Activated gamma-delta T cell (primary cell): ENCODE measurements around the gene SMPD2.

Experiments
- DNase-seq: peaks from one replicate; lab custom pipeline; 2025; lab: John Stamatoyannopoulos, UW

The SMPD2 gene

DNA sequence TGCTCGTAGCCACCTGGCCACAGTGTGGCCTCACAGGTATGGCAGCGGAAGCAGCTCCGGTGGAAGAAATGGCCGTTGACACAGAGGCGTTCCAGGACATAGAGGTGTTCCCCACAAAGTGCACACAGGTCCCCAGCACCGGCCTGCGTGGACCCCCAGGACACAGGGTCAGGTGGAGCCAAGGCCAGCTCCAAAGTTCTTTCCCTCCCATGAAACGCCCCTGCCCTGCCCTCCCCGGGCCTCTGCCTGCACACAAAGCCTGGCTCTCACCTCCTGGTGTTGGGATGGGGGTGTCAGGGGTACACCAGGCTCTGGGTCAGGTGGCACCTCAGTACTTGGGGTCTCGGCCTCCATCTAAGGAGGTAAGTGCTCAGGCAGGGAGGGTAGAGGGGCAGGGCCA, 6.6 kb downstream of the SMPD2 start:
- no peak for DNase-seq

DNA sequence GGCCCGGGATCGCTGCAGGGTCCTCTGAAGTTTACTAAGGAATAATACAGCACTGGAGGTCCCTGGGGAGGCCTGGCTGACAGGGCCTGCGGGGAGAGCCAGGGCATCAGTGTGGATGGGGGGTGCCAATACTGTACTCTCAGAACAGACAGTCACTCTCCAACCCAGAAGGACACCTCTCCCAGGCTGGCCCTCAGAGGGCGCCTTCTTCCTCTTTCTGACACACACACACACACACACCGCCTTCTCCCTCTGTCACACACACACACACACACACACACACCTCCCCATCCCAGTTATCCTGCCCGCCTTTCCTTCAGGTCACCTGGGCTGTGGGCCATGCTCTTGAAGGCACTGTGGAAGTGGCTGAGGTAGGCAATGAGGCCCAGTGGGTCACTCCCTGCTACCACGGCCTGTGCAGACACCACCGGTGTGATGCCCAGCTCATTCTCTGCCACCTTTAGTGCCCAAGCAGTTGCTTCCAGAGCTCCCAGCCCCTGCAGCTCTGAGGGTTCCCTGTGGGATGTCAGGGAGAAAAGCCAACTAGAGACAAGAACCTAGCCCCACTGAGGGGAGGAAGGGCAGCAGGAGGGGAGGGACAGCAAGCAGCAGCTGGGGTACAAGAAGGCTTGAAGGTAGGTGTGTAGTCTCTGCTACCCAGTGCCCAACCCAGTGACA, 7.5 kb downstream of the SMPD2 start:
- no peak for DNase-seq

DNA sequence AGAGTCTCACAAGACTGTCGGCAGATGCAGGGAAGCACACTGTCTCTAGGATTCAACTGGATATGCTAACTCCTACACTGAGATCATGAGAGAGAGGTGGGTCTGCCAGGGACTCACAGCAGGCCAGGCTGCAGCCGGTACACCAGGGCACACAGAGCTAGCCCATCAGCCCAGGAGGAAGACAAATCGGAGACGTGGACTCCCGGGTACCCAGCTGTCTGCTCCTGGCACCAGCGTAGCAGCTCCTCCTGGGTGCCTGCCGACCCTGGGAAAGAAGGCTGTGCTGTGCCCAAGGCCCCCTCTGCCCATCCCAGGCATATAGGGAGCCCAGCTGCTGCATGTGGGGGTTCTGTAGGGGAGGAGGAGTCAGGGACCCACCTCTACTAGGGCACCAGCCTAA, 8.1 kb downstream of the SMPD2 start:
- no peak for DNase-seq

DNA sequence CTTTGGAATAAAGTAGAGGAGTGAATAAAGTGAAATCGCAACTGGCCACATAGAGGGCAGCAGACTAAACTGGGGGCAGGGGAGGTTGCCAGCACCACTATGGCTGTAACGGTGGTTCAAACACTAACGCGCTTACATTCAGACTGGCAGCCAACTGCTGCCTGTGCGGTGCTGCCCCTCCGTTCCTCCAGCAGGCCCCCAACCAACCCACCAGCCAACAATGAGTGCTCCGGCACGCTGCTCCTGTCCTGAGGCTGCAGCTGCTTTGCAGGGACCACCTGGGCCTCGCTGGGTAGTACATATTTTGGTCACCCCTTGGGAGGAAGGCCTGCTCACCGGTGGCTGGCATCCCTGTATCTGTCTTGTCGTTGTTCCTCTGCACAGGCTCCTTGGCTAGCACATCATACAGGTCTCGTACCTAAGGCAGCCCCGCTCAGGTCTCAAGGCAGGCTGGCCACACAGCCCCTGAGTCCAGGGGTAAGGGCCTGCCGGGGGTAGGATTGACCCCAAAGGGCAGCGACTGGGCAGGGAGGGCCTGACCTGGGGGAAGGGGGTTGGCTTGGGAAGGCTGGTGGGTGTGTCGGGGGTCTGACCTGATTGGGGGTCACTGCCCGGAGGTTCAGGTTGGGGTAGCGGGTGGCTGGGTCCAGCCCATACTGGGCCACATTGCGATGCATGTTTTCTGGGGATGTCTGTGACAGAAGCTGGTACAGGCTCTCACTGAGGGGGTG, 8.7 kb downstream of the SMPD2 start:
- no peak for DNase-seq

DNA sequence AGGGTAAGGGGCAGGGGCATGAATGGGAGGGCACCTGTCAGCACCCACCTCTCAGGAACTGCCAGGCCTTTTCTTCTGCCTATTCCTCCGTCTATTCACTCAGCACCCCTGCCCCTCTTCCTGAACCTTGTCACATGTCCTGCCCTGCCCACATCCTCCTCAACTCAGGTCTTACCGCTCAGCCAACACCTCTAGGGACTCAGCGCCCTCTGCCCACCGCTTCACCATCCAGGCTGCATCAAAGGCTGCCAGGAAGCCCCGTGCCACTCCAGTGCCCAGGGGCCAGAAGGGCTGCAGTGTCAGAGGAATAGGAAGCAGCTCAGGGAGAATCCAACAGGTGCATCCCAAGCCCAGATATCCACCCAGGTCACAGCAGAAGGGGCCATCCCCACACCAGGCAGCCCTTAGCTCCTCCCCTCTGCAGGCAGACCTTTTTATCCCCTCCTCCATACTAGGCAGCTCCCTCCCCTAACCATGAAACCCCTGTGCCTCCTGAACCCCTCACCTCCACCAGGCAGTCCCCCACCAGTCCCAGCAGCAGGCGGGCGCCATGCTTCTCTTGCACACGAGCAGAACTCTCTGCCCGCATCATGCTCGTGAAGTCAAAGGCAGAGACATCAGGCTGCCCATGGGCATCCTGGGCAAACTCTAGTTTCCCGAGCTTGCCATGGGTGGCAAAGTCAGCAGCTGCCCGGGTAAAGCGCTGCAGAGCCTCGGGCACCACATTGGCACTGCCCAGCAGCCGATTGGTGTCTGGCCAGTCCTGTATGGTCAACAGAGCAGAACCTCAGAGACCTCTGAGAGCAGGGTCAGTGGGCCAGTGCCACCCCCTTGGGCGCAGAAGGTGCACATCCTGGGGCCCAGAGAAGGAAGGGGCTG, 9.5 kb downstream of the SMPD2 start:
- DNase-seq = no peak

DNA sequence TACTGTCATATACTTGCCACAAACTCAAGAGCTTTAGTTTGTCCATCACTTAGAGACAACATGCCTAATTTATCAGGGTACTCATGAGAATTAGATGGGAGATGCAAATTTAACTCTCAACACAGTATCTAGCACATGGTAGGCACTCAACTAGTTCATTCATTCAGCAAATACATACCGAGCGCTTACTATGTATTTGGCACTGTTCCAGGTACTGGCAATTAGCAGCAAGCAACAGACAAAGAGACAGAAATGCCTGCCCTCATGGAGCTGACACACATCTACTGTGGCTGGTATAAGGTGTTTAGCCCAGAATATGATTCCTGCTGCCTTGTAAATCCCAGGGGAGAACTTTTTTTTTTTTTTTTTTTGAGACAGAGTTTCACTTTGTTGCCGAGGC, 10.3 kb downstream of the SMPD2 start:
- DNase-seq = no peak

DNA sequence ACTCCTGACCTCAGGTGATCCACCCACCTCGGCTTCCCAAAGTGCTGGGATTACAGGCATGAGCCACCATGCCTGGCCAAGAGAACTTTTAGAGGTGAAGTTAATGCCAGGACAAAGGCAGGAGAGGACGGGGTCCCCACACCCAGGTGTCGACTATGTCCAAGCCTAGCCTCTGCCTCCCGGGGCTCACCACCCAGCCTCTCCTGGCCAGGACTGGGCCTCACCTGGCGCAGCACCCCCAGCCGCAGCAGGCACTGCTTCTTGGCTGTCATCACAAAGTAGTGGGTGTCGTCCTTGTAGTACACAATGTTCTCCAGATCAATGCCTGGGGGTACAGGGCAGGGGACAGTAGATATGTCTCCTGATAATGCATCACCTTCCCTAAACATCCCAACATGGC, 10.9 kb downstream of the SMPD2 start:
- DNase-seq = no peak

DNA sequence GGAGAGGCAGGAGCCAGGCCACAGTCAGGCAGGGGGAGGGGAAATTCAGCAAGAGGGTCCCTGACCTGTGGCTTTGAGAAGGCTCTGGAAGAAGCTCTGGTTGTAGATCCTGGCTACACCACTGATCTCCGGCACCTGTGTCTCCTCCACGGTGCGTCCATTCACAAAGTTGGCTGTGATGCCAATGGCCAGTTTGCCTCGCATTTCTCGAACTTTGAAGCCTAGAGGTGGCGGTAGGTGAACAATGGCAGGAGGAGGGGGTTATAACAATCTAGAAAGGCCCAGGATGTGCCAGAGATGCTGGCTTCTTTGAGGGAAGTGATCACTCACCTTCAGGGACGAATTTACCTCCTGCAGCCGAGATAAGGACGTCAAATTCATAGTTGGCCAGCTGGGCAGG, 11.7 kb downstream of the SMPD2 start:
- DNase-seq = no peak

DNA sequence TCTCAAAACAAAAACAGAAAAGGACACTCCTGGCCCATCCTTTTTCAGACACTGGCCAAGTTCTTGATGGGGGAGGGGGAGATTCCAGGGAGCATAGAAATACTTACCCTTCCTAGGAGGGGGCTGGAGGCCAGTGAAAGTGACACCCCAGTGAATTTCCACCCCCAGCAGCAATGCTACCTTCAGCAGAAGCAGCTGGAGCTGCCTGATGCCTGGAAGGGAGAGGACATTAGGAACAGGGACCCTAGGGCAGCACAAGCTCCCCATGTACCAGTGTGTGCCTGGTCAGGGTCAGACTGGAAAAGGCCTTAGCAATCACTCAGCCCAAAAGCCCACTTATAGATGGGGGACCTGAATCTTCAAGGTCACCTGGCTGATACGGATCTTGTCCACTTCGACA, 12.6 kb downstream of the SMPD2 start:
- no peak for DNase-seq

DNA sequence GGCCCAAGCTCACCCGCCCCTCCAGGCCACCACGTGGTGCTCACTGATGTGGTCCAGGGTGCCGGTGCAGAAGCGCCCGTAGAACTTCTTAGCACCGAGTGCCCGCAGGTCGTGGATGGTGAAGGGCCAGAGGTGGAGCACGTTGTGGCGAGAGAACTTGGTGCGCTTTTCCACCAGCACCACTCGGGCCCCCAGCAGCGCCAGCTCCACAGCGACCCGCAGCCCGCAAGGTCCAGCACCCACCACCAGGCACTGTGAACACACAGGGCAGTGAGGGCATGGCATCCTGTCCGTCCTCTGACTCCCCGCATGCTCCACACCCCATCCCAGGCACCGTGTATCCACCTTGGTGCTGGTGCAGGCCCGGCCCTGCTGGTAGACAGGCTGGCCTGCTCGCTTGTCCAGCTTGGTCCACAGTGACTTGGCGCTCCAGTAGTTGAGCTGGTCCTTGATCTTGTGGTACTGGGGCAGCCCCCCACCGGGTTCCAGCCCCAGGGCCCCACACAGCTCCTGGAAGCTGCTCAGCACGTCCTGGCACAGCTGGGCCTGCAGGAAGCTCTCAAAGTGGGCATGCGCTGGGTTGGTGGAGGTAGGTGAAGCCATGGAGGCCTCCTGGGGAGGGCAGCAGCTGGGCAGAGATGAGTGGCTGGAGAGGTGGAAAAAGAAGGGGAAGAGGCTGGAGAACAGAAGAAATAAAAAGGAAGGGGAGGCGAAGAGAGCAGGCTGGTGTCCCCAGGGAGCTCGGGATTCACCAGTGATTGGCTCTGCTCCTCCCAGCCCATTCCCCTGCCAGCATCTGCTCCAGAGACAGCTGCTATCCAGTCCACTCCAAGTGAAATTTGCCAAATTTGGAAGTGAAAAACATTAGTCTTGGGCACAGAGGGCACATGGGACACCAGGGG, 13.3 kb downstream of the SMPD2 start:
- no peak for DNase-seq

DNA sequence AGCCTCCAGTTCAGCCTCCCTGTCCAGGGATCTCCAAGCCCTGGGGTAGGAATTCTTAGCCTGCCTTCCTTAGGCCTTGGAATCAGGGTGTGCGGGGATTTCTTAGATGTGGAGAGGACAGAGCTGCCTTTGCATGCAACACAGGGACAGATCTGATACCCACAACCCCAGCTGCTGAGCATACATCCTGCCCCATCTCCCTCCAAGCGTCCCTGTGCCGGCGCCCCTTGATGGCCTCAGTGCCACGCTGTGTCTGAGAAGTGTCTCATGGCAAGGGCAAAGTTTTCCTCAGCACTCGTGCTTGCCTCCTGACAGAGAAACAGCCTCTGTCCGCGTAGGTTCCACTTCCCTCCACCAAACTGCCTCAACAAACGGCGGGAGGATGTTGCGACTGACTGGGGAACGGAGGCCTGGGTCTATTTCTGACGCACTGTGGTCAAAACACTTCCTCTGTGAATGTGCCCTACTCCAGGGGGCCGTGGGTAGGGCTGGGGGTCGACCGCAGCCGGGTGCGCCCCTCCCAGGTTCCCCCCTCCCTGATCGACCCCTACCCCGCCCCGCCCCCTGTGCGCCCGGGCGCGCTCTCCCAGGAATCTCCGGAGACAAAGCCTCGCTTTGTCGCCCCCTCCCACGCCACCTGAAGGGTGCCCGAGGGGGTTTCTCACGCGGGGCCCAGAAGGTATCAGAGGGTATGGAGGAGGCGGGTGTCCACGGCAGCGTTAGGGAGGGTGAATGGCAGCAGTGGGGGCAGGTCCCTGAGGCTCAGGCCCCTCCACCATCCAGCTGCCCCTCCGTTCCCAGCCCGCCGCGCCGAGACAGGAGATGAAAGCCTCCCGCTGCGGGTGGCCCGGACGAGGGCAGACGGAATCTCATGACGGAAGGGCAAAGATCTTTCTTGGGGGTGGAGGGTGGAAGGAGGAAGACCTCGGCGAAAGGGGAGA, 14.2 kb downstream of the SMPD2 start:
- peak; percentile 58 for DNase-seq

DNA sequence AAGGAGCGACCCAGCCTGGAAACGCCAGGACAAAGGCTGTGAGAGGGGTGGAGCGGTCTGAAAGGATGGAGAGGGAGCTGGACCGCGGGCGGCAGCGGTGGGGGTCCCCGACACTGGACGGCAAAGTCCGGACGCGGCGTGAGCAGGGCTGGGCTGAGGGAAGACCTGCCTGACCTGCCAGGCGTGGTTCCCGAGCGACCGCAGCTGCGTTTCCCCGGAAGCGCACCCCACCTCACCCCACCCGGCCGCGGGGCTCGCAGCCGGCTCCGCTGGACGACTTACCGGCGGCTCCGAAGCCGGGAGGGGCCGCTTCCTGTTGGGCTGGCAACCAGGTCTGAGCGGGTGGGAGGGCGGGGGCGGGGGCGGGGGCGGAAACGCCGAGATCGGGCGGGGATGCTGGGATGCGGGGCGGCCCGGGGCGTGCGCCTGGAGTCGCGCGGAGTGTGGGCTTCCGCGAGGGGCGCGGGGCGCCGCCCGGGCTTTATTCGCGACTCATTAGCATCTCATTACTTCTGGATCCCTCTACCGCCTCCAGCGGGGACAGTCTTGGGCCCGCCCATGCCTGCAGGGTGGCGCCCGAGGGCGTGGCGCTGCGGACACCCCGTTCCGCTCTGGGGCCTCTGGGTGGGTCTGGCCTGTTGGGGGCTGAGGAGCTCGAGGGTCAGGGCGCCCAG, 15.1 kb downstream of the SMPD2 start, which contains the start of gene MICAL1:
TSS of gene MICAL1 (minus strand) at position 336 of the 674 bp plus-strand sequence. CDS start 1,576 bp downstream, outside the sequence.
- peak; percentile 76 for DNase-seq

DNA sequence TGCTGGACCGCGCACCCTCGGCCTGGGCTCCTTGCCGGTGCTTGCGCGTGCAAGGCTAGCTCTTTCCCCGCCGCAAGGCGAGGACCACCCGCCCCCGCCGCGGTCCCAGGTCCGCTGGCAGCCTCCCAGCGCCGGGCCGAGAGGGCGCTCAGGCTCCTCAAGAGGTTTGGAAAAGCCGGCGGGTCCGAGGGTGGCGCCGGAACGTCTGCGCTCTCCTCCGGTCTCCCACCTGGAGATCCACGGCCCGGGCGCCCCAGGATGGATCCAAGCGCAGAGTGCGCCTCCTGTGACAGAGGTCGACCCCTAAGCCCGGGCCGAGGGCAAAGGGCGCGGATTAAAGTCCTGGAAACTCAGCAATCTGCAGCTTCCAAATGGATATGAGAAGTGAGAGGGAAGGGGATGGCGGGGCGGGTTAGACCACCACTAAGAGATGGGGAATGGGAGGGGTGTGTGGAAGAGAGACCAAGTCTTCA, 15.6 kb downstream of the SMPD2 start:
- DNase-seq = no peak

DNA sequence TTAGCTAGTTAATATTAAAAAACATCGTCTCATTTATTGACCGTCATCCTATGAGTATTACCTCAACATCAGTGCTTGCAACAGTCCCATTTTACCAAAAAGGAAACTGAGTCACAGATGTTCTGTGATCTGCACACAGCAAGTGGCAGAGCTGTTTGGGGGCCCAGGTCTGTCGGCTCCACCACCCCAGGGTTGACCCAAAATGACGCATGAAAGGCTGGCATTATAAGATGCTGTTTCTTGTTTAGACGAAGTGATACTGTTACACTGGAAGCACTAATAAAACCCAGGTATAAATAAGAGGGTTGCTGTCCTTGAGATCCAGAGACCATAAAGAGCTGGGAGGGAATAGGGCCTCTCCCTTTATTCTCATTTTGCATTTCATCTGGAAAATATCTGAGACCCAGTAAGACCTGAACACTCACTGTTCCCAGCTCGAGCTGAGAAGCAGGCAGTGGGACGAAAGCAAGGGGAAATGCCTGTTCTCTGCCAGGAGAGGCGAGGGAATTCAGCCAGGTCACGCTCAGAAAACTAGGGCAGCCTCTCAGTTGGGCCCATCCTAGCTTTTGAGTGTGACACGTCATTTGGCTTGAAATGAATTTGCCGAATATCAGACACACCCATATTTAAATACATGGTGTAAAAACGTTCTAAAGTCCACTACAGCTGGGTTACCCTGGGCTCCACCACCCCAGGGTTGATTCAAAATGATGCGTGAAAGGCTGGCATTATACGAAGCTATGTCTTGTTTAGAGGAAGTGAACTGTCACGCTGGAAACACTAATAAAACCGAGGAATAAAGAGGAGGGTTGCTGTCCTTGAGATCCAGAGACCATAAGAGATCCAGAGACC, 16.4 kb downstream of the SMPD2 start:
- no peak for DNase-seq

DNA sequence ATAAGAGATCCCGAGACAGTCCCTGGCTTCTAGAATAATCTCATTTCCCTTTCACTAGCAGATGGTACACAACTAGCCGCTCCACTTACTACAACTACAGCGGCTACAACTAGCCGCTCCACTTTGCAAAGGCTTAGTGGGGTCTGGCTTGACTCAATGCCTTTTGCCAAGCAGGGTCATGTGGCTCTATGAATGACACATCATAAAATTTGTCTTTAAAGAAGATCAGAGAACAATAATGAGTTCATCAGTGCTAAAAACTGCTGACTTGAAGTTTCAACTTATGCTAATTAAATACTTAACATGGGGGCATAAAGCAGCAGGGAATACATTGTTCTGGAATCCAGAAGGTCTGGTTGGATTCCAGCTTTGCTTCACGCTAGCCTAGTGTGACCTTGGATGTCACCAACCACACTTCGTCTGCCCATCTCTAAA, 17.1 kb downstream of the SMPD2 start:
- DNase-seq = no peak

DNA sequence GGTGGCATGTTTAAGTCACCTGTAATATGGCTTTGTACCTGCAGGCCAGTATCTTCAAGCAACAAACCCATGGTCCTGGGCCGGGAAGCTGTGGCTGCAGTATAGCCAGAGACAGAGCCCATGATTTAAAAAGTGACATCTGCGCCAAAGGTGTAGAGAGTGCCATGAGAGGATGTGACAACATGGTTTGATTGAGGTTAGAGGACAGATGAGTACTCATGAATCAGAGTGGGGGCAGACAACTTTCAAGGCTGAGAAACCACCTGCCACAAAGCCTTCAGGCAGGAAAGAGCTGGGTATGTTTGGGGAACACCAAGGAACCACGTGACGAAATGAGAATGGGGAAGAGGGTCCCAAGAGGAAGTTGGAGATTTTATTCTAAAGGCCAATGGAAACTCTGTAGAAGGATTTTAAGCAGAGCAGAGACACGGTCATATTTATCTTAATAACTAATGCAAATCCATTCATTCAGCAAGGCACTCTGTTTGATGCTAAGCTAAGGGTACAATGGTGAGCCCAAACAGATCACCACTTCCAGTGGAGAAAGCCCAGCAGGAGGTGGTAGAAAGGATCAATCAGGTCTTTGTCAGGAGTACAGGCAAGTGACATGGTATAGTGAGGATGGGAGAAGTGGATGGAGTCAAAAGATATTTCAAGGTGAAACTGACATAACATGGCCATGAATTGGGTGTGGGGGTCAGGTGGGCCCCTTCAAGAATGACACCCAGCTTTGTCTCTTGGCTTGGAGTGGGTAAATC, 18.4 kb downstream of the SMPD2 start:
- DNase-seq = no peak

DNA sequence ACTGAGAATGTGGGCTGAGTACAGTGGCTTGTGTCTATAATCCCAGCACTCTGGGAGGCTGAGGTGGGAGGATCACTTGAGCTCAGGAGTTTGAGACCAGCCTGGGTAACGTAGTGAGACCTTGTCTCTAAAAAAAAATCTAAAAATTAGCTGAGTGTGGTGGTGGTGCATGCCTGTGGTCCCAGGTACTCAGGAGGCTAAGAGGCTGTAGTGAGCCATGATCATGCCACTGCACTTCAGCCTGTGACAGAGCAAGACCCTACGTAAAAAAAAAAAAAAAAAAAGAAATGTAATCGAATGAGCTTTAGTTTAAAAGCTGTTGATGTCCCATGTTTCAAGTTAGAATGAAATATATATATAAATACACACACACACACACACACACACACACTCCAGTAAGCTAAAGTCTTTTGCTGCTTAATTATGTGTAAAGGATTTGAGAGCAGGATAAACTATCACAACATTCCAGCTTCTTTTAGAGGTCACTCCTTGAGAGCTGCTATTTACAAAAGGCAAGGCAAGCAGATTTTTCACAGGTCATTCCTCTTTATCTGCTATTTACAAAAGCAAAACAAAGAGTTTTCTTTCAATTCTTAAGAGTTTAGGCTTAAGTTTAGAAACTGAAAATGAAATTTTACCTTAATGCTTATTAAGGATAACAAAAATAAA, 19.8 kb downstream of the SMPD2 start:
- DNase-seq = no peak
